ENCODE measurements around the gene FAM90A1.
"Not testable (repeated sequence)": the region's sequence is repeated elsewhere in the genome, so short reads cannot be mapped to it uniquely, and the experiment has no call there.

Gene FAM90A1

GRCh38 chr12:8233935-8234495, 6.6 kb upstream of the FAM90A1 start:
- not testable (repeated sequence) for DNase-seq (ENCODE audit: low read depth in 1 of 2, low spot score in 1 of 2)

- not testable (repeated sequence) for DNase-seq (ENCODE audit: low read depth in 1 of 2, low spot score in 1 of 2)
Measured at GRCh38 chr12:8233300-8233855, 6.0 kb upstream of the FAM90A1 start.

DNA sequence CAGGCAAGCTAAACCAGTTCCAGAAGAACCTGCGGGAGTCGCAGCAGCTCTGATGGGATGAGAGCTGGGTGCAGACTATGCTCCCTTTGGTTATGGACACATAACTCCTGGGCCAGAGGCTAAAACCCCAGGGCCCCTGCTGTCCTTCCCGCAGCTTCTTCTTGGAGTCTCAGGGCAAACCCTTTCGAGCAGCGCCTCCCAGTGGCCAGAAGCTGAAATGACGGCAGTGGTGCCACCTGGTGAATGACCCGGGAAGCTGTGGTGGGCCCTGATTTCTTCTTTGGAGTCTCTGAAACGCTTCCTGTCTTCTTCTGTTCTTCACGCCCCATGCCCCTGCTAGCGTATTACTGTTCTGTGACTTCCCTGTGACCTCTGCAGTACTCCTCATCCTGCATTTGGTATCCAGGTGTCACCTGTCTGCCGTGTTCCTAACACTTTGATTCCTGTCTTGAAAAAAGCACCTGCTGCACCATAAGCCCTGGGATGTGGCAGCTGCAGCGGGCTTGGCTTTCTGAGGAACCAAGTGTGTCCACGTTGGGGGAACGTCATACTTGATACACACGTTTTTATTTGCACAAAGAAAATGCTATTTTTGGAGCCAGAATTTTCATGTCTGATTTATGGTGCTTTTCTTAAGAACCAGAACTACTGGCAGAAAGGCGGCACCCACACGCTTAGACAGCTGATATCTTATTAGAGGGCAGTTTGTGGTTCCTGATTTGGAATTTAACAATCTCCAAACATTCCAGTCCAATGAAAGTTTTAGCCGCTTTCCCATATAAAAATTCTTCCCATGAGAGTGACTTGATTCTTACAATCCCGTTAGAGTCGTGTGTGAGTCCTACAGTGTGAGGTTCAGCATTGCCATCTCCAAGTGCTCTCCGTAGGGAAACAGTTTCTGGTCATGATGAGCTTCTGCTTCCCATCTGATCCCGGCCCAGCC, 4.5 kb upstream of the FAM90A1 start:
- DNase-seq (ENCODE audit: low read depth in 1 of 2, low spot score in 1 of 2): peak; percentile 47 to 48

- DNase-seq (ENCODE audit: low read depth in 1 of 2, low spot score in 1 of 2): not testable (repeated sequence)
Measured at GRCh38 chr12:8231049-8231448, 3.6 kb upstream of the FAM90A1 start.

DNA sequence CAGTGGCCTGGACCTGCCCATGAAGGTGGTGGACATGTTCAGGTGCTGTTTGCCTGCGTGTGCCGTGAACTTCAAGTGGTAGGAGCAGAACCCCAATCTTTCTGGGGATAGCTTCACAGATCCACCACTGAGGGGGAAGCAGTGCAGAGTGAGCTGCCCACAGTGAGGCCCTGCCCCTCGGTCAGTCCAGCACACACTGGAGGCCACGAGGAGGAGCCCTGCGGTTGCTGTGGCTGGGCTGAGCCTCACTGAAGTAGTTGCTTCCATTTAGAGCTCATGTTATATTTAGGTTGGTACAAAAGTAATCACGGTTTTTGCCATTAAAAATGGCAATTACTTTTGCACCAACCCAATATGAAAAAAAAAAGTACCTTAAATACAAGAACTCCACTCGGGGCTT, 2.1 kb upstream of the FAM90A1 start:
- not testable (repeated sequence) for DNase-seq (ENCODE audit: low read depth in 1 of 2, low spot score in 1 of 2)

GRCh38 chr12:8228607-8229006, 1.2 kb upstream of the FAM90A1 start:
- not testable (repeated sequence) for DNase-seq (ENCODE audit: low read depth in 1 of 2, low spot score in 1 of 2)

DNA sequence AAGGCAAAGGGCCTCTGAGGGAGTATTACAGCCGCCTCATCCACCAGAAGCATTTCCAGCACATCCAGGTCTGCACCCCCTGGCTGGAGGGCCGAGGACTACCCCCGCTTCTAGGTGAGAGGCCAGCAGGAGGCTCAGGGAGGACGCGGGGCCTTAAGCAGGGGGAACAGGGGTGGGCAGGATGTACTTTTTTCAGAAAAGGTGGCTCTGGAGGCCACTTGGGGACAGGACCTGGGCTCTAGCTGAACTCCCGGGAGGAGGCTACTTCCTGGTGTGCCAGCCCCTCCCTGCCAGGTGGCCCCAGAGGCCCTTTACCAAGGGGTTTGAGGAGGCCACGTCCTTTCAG, 287 bp upstream of the FAM90A1 start:
- not testable (repeated sequence) for DNase-seq (ENCODE audit: low read depth in 1 of 2, low spot score in 1 of 2)

DNA sequence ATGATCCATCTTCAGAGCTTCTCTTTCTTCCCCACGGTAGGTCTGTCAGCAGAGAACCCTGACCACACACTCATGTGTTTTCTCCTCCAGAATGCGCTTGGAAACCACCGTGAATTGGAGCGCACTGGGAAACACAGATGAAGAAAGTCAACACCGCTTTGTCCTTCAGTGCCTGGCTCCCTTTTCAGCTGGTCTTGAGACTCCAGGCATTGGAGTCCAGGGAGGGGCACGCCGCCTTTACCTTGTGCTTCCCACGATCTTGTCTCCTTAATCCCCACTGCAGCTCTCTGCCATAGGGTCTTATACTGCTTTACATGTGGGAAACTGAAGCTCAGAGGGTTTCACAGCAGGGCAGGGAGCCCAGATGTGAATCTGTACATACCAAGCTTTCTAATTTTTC, 1.1 kb downstream of the FAM90A1 start:
- DNase-seq (ENCODE audit: low read depth in 1 of 2, low spot score in 1 of 2): no peak

GRCh38 chr12:8224782-8225181, 2.6 kb downstream of the FAM90A1 start:
- not testable (repeated sequence) for DNase-seq (ENCODE audit: low read depth in 1 of 2, low spot score in 1 of 2)

- DNase-seq (ENCODE audit: low read depth in 1 of 2, low spot score in 1 of 2): not testable (repeated sequence)
Measured at GRCh38 chr12:8223646-8224045, 3.8 kb downstream of the FAM90A1 start.

- DNase-seq (ENCODE audit: low read depth in 1 of 2, low spot score in 1 of 2): not testable (repeated sequence)
Measured at GRCh38 chr12:8222303-8222702, 5.1 kb downstream of the FAM90A1 start.

DNA sequence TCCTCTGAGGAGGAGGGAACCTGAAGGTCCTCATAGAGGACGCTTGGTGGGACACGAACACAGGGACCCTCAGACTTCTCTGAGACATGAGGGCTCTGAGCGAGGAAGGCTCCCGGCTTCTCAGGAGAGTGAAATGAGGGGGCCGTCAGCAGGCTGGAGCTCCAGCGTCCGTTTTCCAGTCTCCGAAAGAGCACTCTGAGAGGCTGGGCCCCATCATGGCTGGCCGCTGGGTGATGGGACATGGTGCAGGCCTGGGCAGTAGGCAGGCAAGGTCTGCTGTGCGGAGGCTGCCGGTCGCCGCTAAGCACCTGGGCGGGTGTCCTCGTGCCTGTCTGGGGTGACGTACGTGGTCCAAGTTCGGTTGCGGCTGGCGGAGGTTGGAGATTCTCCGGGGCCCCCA, 5.6 kb downstream of the FAM90A1 start:
- DNase-seq (ENCODE audit: low read depth in 1 of 2, low spot score in 1 of 2): not testable (repeated sequence)

- DNase-seq (ENCODE audit: low read depth in 1 of 2, low spot score in 1 of 2): not testable (repeated sequence)
Measured at GRCh38 chr12:8221375-8221774, 6.0 kb downstream of the FAM90A1 start.

GRCh38 chr12:8218711-8219382, 8.6 kb downstream of the FAM90A1 start:
- not testable (repeated sequence) for DNase-seq (ENCODE audit: low read depth in 1 of 2, low spot score in 1 of 2)

DNA sequence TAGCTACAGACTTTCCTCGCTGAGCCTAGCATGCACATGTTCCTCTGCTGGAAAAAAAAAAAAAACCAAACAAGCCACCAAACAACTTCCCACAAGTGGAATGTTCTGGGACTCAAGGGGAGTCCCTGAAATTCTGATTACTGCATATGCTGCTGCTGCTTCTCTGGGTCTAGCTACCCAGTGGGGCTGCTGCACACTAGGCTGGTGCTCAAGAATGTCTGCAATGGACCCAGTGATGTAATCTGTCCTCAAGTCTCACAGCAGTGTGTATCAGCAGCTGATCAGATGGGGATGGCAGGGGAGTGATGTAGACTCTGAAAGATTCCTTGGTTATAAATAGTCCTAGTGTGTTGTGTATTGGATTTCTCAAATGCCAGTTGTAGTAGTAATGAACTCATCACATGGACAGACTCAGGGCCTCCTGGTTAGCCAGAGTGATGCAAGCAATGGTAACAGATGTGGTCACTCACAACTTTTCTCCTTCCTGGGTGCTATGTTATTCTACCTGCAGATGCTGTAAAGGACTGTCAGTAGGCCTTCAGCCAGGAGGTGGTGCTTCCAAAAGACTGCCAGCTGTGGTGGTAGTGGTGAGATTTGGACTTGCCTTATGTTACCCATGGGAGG, 29.6 kb downstream of the FAM90A1 start:
- DNase-seq (ENCODE audit: low read depth in 1 of 2, low spot score in 1 of 2): not testable (repeated sequence)

DNA sequence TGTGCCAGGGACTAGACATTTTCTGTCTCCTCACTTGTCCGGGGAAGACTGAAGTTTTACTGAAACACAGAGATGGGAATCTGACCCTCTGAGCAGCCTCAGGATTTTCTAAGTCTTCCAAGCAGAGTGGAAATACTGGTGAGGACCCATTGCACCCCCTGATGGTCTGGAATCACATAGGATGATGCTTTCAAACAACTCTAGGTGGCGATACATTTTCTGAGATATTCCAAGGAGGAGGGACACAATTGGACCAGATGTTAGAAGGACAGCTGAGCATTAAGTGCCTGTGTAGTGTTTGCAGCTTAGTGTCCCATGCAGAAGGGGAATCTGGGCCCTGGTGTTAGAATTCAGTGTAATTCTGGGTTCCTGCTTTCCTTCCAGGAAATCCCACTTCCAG, 39.3 kb downstream of the FAM90A1 start:
- not testable (repeated sequence) for DNase-seq (ENCODE audit: low read depth in 1 of 2, low spot score in 1 of 2)

- not testable (repeated sequence) for DNase-seq (ENCODE audit: low read depth in 1 of 2, low spot score in 1 of 2)
Measured at GRCh38 chr12:8184206-8184605, 43.2 kb downstream of the FAM90A1 start.

DNA sequence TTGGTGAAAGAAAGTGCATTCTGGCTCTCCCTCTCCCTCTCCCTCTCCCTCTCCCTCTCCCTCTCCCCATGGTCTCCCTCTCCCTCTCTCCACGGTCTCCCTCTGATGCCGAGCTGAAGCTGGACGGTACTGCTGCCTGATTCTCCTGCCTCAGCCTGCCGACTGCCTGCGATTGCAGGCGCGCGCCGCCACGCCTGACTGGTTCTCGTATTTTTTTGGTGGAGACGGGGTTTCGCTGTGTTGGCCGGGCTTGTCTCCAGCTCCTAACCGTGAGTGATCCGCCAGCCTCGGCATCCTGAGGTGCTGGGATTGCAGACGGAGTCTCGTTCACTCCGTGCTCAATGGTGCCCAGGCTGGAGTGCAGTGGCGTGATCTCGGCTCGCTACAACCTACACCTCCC, 44.1 kb downstream of the FAM90A1 start:
- DNase-seq (ENCODE audit: low read depth in 1 of 2, low spot score in 1 of 2): not testable (repeated sequence)

DNA sequence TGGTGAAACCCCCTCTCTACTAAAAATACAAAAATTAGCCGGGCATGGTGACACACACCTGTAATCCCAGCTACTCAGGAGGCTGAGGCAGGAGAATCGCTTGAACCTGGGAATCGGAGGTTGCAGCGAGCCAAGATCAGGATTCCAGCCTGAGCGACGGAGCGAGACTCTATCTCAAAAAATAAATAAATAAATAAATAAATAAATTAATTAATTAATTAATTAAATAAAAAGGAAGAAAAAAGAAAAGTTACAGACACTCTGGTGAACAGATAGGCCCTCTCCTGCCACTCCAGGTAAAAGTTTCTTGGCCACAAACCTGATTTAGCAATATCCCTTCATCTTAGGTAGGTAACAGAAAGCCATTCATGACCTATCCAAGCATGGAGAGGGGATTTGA, 44.5 kb downstream of the FAM90A1 start:
- not testable (repeated sequence) for DNase-seq (ENCODE audit: low read depth in 1 of 2, low spot score in 1 of 2)

DNA sequence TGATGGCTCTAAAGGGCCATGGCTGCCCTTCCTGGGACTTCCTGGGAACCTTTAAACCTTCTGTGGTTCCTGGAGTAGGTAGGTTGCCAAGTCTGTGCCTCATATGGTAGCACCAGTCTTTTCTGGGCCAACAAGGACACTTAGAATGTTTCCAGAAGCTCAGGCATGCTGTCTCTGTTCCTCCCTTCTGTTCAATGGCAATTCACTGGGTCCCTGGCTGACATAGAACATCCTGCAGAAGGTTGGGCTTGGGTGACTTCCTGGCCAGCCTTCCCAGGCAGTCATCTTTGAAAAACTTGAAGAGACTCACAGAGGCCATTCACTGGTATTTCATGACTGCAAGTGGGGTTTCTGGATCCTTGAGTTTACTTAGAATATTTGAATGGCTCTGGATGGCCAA, 46.1 kb downstream of the FAM90A1 start:
- not testable (repeated sequence) for DNase-seq (ENCODE audit: low read depth in 1 of 2, low spot score in 1 of 2)

GRCh38 chr12:8179989-8180585, 47.3 kb downstream of the FAM90A1 start:
- DNase-seq (ENCODE audit: low read depth in 1 of 2, low spot score in 1 of 2): peak; percentile 48 to 59
